SU-DHL-6 (cell line): ENCODE results near the gene DGKK.
"Not testable (repeated sequence)": the region's sequence is repeated elsewhere in the genome, so short reads cannot be mapped to it uniquely, and the experiment has no call there.

Experiments
- H2AFZ ChIP-seq: fragments of 200-600 bp; sonication (generic); 2 replicates; pipeline ENCODE4 v1.6.1; 2014; ENCODE audit warnings: low read depth, mild to moderate bottlenecking, moderate library complexity, mixed read lengths, antibody characterized with exemption, low read length; ENCODE audit not compliant: severe bottlenecking
- H3F3A ChIP-seq: fragments of 200-600 bp; shearing (Covaris generic); 2 replicates; pipeline ENCODE4 v1.6.0; 2016; ENCODE audit warnings: antibody characterized with exemption, mild to moderate bottlenecking; ENCODE audit not compliant: insufficient read depth
- H3K27ac ChIP-seq: fragments of 200-600 bp; sonication (generic); 2 replicates; pipeline ENCODE4 v1.5.1; 2016; ENCODE audit warnings: low read depth, mild to moderate bottlenecking, low read length, moderate library complexity, mixed read lengths
- H3K27me3 ChIP-seq: fragments of 200-600 bp; sonication (generic), shearing (Covaris generic); 2 replicates; pipeline ENCODE4 v1.6.0; 2014; ENCODE audit warnings: mild to moderate bottlenecking, low read length
- H3K36me3 ChIP-seq: fragments of 200-600 bp; sonication (generic); 2 replicates; pipeline ENCODE4 v1.6.1; 2014; ENCODE audit warnings: mild to moderate bottlenecking, low read length, mixed read lengths
- H3K4me2 ChIP-seq: fragments of 300-600, 200-600 bp; shearing (Covaris generic), sonication (generic); 2 replicates; pipeline ENCODE4 v1.6.0; 2014; ENCODE audit warnings: low read length, low read depth, mild to moderate bottlenecking; ENCODE audit not compliant: poor library complexity, severe bottlenecking
- H3K4me3 ChIP-seq: fragments of 200-600 bp; sonication (generic); 2 replicates; pipeline ENCODE4 v1.5.1; 2014; ENCODE audit warnings: antibody characterized with exemption, low read length, mild to moderate bottlenecking, mixed read lengths; ENCODE audit not compliant: insufficient read depth, poor library complexity, severe bottlenecking
- H3K79me2 ChIP-seq: fragments of 200-600 bp; sonication (generic); 2 replicates; pipeline ENCODE4 v1.6.1; 2014; ENCODE audit warnings: mild to moderate bottlenecking, low read length, moderate library complexity; ENCODE audit not compliant: insufficient read depth
- H3K9ac ChIP-seq: fragments of 200-600 bp; sonication (generic); 2 replicates; pipeline ENCODE4 v1.7.0; 2014; ENCODE audit warnings: mild to moderate bottlenecking, low read length
- H3K9me2 ChIP-seq: fragments of 200-600 bp; sonication (generic); replicated peaks from 2 replicates; pipeline ENCODE4 v1.6.1; 2014; ENCODE audit warnings: low read length; ENCODE audit not compliant: insufficient read depth
- H3K9me3 ChIP-seq: fragments of 200-600 bp; sonication (generic); 2 replicates; pipeline ENCODE4 v1.6.1; 2014; ENCODE audit warnings: low read length, mixed read lengths; ENCODE audit not compliant: insufficient read depth
- H4K20me1 ChIP-seq: fragments of 200-600 bp; sonication (generic); 2 replicates; pipeline ENCODE4 v1.6.1; 2014; ENCODE audit warnings: low read depth, mild to moderate bottlenecking, antibody characterized with exemption, low read length, moderate library complexity, mixed read lengths
- EZH2phosphoT487 ChIP-seq: fragments of 200-600 bp; sonication (generic), shearing (Covaris generic); conservative IDR thresholded peaks from 2 replicates; pipeline ENCODE4 v1.6.1; 2018; ENCODE audit warnings: mild to moderate bottlenecking, antibody characterized with exemption, low read length, moderate library complexity, mixed read lengths
- TF ChIP-seq, protein P1 (sequence below): fragments of 200-600 bp; sonication (generic); IDR thresholded peaks from one replicate; pipeline ENCODE4 v1.5.1; 2017; ENCODE audit warnings: antibody characterized with exemption, mild to moderate bottlenecking, low read length, moderate library complexity; ENCODE audit not compliant: insufficient read depth, poor library complexity, severe bottlenecking

DGKK gene

DNA sequence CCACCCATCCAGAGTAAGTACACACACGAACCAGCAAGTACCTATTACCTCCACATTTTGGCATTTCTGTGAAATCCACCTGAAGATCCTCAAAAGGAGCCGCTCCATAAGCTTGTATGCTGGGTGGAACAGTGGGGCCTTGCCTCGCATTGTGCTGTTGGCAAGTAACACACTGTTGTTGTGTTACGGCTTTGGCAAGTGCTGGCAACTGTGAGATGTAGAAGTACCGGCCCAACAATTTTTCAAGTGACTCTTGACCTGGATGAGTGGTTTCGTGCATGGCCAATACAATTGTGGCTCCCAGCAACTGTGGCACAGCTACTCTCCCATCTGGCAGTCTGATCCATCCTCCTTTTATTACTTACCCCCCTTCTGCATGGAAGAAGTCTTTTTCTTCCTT is 137.3 kb downstream of the DGKK start:
- no peak overlapping the region for H3K9ac ChIP-seq
- H3K9me2 ChIP-seq: no peaks in the 10 kb centered on the region
- H3F3A ChIP-seq: no peaks in the 10 kb centered on the region
- no peak for TF ChIP-seq EZH2phosphoT487
- TF ChIP-seq, protein P1, sequence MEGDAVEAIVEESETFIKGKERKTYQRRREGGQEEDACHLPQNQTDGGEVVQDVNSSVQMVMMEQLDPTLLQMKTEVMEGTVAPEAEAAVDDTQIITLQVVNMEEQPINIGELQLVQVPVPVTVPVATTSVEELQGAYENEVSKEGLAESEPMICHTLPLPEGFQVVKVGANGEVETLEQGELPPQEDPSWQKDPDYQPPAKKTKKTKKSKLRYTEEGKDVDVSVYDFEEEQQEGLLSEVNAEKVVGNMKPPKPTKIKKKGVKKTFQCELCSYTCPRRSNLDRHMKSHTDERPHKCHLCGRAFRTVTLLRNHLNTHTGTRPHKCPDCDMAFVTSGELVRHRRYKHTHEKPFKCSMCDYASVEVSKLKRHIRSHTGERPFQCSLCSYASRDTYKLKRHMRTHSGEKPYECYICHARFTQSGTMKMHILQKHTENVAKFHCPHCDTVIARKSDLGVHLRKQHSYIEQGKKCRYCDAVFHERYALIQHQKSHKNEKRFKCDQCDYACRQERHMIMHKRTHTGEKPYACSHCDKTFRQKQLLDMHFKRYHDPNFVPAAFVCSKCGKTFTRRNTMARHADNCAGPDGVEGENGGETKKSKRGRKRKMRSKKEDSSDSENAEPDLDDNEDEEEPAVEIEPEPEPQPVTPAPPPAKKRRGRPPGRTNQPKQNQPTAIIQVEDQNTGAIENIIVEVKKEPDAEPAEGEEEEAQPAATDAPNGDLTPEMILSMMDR: no peak
- no peak overlapping the region for H2AFZ ChIP-seq
- no peak overlapping the region for H3K4me2 ChIP-seq
- no peaks in the 10 kb centered on the region for H3K36me3 ChIP-seq
- H4K20me1 ChIP-seq: no peaks in the 10 kb centered on the region
- H3K4me3 ChIP-seq: no peak overlapping the region
- H3K9me3 ChIP-seq: no peaks in the 10 kb centered on the region
- no peaks in the 10 kb centered on the region for H3K79me2 ChIP-seq
- H3K27me3 ChIP-seq: no peaks in the 10 kb centered on the region
- H3K27ac ChIP-seq: no peak overlapping the region

- H3K9me3 ChIP-seq, H3K9me2 ChIP-seq, H3F3A ChIP-seq, H3K27ac ChIP-seq, H3K4me3 ChIP-seq, H3K79me2 ChIP-seq, H3K9ac ChIP-seq, H2AFZ ChIP-seq, H3K27me3 ChIP-seq, H3K36me3 ChIP-seq, H3K4me2 ChIP-seq, H4K20me1 ChIP-seq: not testable (repeated sequence)
Observed at GRCh38 chrX:50332668-50333067, 138.0 kb downstream of the DGKK start.

DNA sequence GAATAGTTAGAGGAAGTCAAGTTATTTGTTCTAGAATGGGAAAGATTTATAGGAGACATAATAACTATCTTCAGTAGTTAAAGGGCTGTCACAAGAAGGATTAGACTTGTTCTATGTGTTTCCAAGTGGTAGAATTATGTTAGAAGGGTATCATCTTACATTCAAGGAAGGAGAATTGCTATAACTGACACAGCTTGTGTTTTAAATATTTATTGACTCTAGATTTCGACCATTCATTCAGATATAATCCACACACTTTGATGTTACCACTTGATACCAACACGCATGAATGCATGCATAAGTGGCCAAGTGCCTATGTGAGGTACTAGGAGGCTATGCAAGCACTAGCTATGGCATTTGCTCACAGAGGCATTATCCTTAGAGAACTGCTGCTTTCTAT is 143.4 kb downstream of the DGKK start:
- H3K27ac ChIP-seq: no peak overlapping the region
- TF ChIP-seq, protein P1: no peak
- no peak for TF ChIP-seq EZH2phosphoT487
- no peaks in the 10 kb centered on the region for H3K9me3 ChIP-seq
- H4K20me1 ChIP-seq: no peaks in the 10 kb centered on the region
- H3K4me3 ChIP-seq: no peak overlapping the region
- no peaks in the 10 kb centered on the region for H3K27me3 ChIP-seq
- no peak overlapping the region for H3K4me2 ChIP-seq
- H3F3A ChIP-seq: no peaks in the 10 kb centered on the region
- no peaks in the 10 kb centered on the region for H3K36me3 ChIP-seq
- no peaks in the 10 kb centered on the region for H3K9me2 ChIP-seq
- no peak overlapping the region for H3K9ac ChIP-seq
- H2AFZ ChIP-seq: no peak overlapping the region
- no peaks in the 10 kb centered on the region for H3K79me2 ChIP-seq
